Stimulated activated CD4-positive, alpha-beta T cell treated with anti-CD3 and anti-CD28 coated beads, Interleukin-4, amount 100 ng/mL, for 48 hours (primary cell): Measurements from ENCODE around the gene TMSB4Y.

Source experiments
- DNase-seq, 2 donors: peaks; one replicate each; pipeline ENCODE4 v3.0.0-alpha.2; 2020; ENCODE audit warnings: low read depth in 2 of 2

Gene TMSB4Y

GRCh38 chrY:13703568-13703968 lies at the start of gene TMSB4Y:
TMSB4Y (plus strand) TSS chrY:13703899.
- DNase-seq, result peak; percentile 55 to 61

- DNase-seq, result no peak
These were observed 39.5 kb upstream of the TMSB4Y start for GRCh38 chrY:13664162-13664561.

GRCh38 chrY:13671122-13671521 lies 32.6 kb upstream of the TMSB4Y start:
- no peak for DNase-seq

GRCh38 chrY:13702276-13702675 lies 1.4 kb upstream of the TMSB4Y start:
- no peak for DNase-seq

- no peak for DNase-seq
These were observed 627 bp downstream of the TMSB4Y start for GRCh38 chrY:13704121-13704930.

GRCh38 chrY:13705197-13705596 lies 1.5 kb downstream of the TMSB4Y start:
- no peak for DNase-seq

- no peak for DNase-seq
These were observed 4.3 kb downstream of the TMSB4Y start for GRCh38 chrY:13708038-13708437.

- no peak for DNase-seq
These were observed 15.3 kb downstream of the TMSB4Y start for GRCh38 chrY:13718996-13719395.

- DNase-seq, result no peak
These were observed 25.8 kb downstream of the TMSB4Y start for GRCh38 chrY:13729517-13729916.

- DNase-seq, result no peak
These were observed 34.9 kb downstream of the TMSB4Y start for GRCh38 chrY:13738618-13739017.

GRCh38 chrY:13751289-13752071 lies 47.8 kb downstream of the TMSB4Y start:
- DNase-seq, result peak in 1 of 2 donors; percentile 17

- DNase-seq, result no peak
These were observed 51.0 kb downstream of the TMSB4Y start for GRCh38 chrY:13754661-13755060.
